HG03571 (cell line): ENCODE data around the gene USE1.
A peak's percentile ranks its signal among the peaks of the same experiment; 100 is the strongest.
"Not testable (repeated sequence)": the region's sequence is repeated elsewhere in the genome, so short reads cannot be mapped to it uniquely, and the experiment has no call there.

Experiments used
- ATAC-seq: cut with Tn5 transposase; IDR thresholded peaks from one replicate; pipeline ENCODE4 v1.9.1; 2021; ENCODE audit not compliant: unreplicated experiment

Gene USE1, protein sequence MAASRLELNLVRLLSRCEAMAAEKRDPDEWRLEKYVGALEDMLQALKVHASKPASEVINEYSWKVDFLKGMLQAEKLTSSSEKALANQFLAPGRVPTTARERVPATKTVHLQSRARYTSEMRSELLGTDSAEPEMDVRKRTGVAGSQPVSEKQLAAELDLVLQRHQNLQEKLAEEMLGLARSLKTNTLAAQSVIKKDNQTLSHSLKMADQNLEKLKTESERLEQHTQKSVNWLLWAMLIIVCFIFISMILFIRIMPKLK

DNA sequence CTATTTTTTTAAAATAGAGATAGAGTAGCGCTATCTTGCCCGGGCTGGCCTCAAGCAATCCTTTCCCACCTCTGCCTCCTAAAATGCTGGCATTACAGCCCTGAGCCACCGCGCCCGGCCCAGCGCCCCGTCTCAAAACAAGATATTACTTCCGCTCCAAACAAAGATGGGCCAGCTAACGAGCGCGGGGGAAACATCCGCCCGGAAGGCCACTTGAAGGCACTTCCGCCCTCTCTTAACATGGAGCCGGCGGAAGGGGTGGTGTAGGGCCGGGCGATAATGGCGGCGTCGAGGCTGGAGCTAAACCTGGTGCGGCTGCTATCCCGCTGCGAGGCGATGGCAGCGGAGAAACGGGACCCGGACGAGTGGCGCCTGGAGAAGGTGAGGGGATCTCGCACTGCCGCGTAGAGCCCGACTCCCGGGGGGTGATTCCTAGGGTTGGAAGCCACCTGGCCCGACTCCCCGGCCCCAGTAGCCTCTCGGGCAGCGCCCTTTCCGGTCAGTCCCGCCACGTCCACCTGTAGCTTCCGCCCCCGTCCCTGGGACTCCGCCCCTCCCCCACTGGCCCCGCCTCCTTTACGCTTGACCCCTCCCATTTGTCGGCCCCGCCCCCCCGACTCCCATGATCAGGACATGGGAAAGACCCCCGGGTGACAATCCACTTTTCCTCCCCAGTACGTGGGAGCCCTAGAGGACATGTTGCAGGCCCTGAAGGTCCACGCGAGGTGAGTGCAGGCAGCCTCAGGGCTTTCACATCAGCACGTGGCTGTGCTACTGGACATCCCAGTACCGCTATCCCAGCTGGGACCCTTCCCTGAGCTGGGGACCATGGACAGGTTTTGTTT lies at the start of gene USE1:
TSS of gene USE1 (plus strand) at position 231 of the 845 bp plus-strand sequence. CDS start at position 280, 49 bp downstream.
- peak; percentile 65 for ATAC-seq

DNA sequence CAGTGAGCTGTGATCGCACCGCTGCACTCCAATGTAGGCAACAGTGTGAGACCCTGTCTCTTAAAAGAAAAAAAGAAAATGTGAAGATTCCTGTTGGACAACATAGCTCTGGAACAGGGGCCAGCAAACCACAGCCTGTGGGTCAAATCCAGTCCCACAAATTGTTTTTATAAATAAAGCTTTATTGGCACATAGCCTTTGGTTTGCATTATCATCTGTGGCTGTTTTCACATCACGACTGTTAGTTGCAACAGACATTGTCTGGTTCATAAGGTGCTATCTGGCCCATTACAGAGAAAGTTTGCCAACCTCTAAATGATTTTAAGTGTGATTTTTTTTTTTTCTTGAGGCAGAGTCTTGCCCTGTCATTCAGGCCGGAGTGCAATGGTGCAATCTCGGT lies 49.4 kb upstream of the USE1 start:
- ATAC-seq, result no peak

DNA sequence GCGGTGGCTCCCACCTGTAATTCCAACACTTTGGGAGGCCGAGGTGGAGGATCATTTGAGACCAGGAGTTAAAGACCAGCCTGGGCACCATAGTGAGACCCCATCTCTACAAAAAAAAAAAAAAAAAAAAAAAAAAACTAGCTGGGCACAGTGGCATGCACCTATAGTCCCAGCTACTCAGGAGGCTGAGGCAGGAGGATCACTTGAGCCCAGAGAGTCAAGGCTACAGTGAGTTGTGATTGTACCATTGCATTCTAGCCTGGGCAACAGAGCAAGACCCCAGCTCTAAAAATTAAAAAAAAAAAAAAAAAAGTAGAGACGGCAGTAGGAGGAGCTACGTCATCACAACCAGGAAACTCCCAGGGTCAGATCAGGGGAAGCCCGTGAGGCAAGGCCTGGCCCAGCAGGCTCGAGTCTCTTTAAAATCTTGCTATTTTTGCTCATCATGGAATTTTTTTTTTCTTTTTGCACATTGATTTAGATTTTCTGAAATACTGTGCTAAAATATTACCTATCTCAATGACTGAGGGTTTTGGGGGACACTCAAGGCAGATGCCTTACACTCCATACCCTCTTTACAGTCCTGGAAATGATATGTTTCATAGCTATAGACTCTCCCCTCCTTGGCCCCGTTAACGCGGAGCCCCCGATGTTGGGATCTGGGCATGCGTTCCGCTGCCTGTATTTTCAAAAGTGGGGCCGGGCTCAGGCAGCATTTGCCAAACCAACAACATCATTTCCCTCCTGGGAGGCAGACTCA lies 44.4 kb upstream of the USE1 start:
- ATAC-seq, result no peak

DNA sequence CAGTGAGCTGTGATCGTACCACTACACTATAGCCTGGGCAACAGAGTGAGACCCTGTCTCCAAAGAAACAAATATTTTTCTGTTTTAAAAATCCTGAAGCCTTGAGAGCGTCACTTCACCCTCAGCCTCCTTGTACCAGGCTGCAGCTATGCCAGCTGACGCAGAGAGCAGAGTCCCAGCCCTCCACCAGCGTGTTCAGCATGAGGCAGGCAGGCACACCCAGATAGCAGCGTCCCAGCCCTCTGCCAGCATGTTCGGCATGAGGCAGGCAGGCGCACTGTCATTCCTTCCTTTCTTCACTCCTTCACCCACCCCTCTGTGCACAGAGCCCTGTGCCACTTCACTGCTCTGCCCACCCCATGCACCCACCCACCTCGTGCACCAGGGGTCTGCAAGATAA lies 43.3 kb upstream of the USE1 start:
- ATAC-seq, result no peak

DNA sequence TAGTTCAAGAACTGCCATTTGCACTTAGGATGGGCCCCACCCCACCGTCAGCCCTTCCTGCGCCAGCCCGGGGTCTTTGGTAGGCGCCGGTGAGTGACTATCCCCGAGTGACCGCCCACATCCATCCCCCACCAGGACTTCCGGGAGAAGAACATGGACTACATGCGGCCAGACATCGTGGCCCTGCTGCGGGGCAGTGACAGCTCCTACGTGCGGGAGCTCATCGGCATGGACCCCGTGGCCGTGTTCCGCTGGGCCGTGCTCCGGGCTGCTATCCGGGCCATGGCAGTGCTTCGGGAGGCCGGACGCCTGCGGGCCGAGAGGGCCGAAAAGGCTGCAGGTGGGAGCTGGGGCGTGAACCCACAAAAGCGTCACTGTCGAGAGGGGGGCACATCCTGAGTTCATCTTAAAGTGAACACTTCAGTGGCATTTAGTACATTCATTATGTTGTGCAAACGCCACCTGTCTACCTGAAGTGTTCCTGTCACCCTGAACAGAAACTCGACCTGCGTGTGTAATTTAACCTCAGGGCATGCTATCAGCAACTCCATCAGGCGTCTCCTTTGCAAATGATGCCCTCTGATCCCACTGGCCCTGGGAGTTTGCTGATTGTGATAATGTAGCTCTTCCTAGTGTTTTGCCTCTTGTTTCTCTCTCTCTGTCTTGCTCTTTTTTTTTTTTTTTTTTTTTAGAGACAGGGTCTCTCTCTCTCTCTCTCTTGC lies 42.4 kb upstream of the USE1 start:
- no peak for ATAC-seq

DNA sequence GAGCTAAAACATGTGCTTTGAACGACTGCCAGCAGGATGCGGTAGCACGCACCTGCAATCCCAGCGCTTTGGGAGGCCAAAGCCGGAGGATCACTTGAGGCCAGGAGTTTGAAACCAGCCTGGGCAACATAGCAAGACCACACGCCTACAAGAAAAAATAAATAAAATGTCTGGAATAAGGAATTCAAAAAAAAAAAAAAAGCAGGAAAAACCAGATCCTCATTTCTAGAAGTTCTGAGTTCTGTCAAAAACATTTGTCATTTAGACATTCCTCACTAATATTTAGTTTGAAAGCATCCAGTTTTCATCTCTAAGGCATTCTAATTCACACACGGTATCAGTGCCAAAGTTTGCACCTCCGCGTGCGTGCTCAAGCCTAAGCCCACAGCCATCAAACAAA lies 36.9 kb upstream of the USE1 start:
- ATAC-seq, result no peak

DNA sequence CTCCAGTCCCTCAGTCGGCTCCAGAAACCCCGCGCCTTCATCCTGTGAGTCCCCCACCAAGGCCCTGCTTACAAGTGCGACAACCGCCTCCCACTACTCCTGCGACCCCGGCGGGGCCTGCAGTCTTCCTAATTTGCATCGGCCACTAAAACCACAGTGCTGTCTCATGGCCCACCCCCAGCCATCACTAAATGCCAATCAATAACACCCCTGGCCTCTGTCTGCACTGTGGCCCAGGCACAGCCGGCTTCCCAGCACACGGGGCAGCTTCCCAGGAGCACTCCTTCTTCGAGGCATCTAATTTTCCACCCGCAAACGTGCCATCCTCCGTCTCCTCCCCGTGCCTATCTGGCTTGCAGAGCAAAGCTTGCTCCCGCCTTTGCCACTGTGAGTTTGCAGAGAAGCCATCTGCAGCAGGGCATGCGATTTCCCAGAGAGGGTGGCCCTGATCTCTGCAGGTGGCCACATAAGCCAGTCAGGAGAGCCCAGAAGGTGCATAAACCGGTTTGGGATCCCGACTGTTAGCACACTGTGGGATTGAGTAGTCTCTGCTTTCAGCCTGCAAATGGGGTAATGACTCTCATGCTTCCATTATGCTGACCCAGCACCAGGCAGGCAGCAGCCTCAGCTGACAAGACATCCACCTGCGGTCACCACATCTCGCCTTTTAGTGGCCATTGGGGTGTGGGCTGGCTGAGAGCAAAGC lies 34.0 kb upstream of the USE1 start:
- no peak for ATAC-seq

DNA sequence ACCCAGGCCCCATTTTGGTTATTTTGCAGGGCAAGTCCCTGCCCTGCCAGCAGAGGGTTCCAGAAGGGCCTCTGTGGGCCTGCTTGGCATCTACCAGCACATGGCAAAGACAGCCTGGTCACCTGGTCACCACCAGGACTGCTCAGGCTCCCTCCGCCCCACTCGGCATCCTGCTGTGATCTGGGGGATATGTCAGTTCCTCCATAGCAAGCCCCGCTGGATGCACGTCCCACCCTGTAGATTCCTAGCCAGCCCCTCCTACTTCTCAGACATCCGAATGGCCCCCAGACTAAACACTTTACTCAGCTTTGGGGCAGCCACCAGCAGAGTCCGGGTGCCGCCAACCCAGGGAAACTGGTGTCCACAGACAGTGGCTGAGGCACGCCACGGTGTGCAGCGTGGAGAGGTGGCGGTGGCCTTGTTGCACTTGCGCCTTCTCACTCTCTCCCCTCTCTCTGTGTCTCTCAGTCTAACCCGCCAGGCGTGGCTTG lies 31.8 kb upstream of the USE1 start:
- ATAC-seq, result no peak

DNA sequence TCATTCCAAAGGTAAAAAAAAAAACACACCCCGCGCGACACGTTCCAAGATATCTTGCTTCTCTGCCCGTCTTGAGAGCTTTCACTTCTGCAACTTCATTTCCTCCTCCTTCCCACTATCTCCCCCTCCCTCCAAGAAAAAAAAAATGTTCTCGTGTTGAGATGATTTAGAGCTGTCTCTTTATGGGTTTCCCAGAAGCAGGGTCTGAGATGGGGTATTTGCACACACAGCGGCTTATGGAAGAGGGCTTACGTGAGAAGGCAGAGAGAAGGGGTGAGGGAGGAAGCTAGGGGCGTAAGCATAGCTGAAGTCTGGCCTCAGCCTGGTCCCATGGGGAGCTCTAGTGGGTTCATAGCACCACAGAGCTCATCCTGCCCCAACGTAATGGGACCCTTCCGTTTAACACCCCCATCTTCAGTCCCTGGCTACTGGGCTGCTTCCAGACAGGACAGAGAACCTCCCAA lies 31.3 kb upstream of the USE1 start:
- ATAC-seq, result no peak

DNA sequence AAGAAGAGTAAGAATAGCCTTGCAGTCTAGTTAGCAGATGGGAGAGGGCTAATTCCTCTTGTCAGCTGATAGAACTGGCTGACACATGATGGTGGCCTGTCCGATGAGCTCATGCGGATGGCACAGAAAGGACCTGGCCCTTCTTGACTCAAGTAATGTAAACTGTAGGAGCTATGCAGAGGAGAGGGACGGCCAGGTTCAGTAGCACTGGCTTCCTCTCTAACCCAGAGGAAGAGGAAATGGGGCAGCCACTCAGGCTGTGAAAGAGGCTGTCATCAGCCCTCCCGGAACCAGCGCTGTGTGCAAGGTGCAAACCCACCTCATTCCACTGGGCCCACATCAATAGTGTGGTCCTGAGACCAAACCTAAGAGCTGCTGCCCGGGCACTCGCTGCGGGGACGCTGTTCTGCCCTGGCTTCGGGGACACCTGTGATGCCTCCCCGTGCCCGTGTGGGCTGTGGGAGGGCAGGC lies 30.8 kb upstream of the USE1 start:
- ATAC-seq, result no peak

DNA sequence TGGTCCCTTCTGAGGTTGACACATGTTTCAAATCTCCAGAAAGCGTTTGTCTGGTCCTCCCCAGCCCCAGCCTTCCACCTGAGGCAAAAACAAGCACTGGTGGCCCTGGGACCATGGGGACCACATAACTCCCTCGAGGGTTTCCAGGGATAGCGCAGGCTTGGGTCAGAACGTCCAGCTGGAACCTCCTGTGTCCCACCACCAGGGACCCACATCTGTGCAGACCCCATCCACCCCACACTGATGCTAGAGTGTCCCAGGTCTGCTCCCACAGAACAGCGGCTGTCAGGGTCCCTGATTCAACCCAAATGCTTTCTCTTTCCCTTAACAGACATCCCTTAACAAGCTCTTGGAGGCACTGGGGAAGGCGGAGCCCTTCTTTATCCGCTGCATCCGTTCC lies 29.6 kb upstream of the USE1 start:
- ATAC-seq, result no peak

DNA sequence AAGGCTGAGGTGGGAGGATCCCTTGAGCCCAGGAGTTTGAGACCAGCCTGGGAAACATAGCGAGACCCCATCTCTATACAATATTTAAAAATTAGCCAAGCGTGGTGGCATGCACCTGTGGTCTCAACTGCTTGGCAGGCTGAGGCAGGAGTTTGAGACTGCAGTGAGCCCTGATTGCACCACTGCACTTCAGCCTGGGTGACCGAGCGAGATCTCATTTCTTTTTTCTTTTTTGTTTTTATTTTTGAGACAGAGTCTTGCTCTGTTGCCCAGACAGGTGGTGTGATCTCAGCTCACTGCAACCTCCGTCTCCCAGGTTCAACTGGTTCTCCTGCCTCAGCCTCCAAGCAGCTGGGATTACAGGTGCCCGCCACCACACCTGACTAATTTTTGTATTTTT lies 23.4 kb upstream of the USE1 start:
- not testable (repeated sequence) for ATAC-seq

DNA sequence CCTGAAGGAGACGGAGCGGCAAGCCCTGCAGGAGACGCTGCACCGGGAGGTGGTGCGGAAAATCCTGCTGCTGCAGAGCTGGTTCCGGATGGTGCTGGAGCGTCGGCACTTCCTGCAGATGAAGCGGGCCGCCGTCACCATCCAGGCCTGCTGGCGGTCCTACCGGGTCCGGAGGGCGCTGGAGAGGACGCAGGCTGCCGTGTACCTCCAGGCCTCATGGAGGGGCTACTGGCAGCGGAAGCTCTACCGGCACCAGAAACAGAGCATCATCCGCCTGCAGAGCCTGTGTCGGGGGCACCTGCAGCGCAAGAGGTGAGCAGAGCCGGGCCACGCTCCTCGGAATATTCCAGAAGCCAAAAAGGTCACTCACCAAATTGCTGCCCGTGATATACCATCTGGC lies 22.4 kb upstream of the USE1 start:
- ATAC-seq, result no peak

DNA sequence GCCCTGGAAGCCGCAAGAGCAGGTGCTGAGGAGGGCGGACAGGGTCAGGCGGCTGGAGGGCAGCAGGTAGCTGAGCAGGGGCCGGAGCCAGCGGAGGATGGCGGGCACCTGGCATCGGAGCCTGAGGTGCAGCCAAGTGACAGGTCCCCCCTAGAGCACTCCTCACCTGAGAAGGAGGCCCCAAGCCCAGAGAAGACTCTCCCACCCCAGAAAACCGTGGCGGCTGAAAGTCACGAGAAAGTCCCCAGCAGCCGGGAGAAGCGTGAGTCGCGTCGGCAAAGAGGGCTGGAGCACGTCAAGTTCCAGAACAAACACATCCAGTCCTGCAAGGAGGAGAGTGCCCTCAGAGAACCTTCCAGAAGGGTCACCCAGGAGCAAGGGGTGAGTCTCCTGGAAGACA lies 20.5 kb upstream of the USE1 start:
- ATAC-seq, result no peak

DNA sequence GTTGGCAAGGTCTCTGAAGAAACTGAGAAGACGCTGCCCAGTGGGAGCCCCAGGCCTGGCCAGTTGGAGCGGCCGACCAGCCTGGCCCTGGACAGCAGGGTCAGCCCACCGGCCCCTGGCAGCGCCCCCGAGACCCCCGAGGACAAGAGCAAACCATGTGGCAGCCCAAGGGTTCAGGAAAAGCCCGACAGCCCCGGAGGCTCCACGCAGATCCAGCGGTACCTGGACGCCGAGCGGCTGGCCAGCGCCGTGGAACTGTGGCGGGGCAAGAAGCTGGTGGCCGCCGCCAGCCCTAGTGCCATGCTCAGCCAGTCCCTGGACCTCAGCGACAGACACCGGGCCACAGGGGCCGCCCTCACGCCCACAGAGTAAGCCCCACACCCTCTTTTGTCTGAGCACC lies 20.1 kb upstream of the USE1 start:
- no peak for ATAC-seq

DNA sequence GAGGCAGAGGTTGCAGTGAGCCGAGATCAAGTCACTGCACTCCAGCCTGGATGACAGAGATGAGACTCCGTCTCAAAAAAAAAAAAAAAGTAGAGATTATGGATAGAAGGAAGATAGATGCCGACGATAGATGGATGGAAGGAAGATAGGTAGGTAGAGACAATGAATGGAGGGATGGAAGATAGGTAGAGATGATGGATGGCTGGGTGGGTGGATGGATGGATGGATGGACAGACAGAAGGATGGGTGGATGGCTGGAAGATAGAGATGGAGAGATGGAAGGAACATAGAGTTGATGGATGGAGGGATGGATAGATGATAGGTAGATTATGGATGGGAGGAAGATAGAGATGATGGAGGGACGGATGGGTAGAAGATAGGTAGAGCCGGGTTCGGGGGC lies 18.5 kb upstream of the USE1 start:
- no peak for ATAC-seq

DNA sequence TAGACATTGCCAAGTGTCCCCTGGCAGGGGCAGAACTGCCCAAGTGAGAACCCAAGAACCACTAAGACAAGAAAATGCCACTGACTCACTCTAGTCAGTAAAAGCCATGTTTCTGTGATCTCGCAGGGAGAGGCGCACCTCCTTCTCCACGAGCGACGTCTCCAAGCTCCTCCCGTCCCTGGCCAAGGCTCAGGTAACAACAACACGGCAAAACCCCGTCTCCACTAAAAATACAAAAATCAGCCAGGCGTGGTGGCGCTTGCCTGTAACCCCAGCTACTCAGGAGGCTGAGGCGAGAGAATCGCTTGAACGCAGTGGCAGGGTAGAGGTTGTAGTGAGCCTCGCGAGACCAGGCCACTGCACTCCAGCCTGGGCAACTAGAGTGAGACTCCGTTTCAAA lies 17.5 kb upstream of the USE1 start:
- no peak for ATAC-seq

DNA sequence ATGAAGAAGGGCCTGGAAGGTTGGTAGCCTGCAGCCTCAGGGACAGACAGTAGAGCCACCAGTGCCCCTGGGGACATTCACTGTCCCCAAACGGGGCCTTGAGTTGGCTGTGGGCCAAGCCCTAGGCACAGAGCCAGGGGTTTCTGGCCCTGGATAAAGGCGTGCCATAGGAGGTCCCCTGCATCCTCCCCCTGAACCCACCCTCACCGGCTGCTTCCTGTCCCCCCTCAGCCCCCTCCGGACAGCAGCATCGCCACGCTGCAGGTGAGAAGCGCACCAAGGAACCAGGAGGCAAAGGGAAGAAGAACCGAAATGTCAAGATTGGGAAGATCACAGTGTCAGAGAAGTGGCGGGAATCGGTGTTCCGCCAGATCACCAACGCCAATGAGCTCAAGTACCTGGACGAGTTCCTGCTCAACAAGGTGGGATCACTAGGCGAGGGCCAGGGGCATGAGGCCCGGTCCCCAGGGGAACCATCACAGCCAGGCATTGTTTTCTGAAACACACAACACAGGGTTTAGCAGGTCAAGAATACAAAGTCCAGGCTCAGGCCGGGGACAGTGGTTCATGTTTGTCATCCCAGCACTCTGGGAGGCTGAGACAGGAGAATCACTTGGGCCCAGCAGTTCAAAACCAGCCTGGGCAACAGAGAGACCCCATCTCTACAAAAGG lies 14.6 kb upstream of the USE1 start:
- ATAC-seq, result no peak

DNA sequence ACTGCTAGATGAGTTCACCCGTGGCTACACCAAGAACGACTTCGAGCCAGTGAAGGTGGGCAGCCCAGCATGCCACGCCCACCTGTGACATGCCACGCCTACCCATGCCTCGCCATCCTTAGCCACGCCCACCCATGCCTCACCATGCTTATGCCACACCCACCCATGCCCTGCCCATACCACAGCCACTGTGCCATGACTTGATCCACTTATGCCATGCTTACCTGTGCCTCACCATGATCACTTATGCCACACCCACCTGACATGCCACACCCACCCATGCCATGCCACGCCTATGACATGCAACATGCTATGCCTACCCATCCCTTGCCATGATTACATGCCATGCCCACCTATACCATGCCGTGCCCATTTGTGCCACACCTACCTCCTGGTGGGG lies 12.9 kb upstream of the USE1 start:
- ATAC-seq, result no peak

DNA sequence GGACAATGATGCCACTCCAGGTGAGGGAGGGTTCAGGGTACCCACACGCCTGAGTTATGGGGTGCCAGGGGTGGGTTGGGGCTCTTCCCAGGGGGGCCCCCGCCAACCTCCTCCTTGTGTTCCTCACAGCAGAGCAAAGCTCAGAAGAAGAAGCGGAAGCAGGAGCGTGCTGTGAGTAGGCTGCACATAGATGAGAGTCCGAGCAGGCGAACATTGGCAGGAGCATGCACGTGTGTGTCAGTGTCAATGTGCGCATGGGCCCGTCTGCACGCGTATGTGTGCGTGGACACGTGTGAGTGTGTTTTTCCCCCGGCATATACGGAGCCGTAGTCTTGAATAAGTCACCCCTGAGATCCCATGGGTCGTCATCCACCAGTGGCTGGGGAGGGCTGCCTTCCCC lies 12.4 kb upstream of the USE1 start:
- ATAC-seq, result no peak
